Hippocampal formation (tissue), 2 donors: ENCODE data around the gene MARCHF10.

ENCODE experiments used
- DNase-seq, 2 donors: peaks; one replicate each; lab custom pipeline; 2025; lab: John Stamatoyannopoulos, UW

Gene MARCHF10

DNA sequence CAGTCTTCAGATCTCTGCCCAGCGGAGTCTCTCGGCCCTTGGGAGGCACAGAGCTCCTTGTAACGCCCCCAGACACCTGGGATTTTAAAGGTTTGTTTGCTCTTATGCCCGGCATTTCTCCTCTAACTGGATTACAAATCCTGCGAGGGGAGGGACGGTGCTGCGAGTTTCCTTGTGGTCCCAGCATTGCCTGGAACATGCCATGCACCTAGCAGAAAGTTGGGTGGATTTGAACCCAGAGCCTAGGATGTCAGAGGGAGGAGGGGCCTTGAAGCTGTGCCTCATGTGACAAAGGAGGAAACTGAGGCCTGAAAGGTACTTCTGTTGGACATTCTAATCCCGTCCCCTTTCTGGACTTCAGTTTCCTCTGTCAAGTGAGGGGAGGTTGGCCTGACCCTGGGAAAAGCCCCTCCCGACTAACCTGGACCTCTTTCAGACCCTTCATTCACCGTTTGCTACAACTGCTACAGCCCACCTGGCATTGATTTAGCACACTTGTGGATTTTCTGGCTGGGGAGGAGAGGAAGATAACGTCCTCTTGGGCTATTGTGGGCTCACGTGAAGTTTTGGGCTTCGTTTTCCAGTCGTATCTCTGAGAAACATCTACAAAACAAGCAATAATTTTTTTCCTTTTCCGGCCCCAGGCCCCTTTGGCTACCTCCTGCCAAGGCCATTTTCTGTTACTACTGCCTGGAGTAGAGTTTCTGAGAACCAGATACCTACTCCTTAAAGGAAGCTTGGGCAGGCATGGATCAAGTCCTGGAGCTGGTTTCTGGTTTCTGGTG lies 149.8 kb downstream of the MARCHF10 start:
- DNase-seq: no peak

DNA sequence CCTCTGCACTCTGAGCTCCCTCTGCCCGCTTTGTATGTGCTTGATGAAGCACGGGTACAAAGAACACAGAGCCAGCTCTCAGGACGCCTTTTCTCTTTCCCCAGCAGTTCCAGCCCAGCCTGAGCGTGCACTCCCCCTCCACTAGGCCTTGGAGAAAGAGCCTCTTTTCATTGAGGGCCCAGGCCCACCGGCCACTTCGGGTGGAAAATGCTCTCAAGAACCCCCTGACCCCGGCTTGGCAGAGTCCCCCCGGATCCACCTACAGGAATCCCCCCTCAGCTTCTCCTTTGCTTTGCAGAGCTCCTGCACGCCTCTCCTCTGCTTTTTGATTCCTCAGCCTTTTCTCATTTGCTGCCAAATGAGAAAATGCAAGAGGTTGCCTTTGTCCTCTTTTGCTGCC lies 150.4 kb downstream of the MARCHF10 start:
- no peak for DNase-seq

- DNase-seq: no peak
These were observed 150.9 kb downstream of the MARCHF10 start for GRCh38 chr17:62657145-62657665.

GRCh38 chr17:62656446-62656845 lies 151.7 kb downstream of the MARCHF10 start:
- DNase-seq: no peak

GRCh38 chr17:62655656-62656055 lies 152.5 kb downstream of the MARCHF10 start:
- DNase-seq: no peak

DNA sequence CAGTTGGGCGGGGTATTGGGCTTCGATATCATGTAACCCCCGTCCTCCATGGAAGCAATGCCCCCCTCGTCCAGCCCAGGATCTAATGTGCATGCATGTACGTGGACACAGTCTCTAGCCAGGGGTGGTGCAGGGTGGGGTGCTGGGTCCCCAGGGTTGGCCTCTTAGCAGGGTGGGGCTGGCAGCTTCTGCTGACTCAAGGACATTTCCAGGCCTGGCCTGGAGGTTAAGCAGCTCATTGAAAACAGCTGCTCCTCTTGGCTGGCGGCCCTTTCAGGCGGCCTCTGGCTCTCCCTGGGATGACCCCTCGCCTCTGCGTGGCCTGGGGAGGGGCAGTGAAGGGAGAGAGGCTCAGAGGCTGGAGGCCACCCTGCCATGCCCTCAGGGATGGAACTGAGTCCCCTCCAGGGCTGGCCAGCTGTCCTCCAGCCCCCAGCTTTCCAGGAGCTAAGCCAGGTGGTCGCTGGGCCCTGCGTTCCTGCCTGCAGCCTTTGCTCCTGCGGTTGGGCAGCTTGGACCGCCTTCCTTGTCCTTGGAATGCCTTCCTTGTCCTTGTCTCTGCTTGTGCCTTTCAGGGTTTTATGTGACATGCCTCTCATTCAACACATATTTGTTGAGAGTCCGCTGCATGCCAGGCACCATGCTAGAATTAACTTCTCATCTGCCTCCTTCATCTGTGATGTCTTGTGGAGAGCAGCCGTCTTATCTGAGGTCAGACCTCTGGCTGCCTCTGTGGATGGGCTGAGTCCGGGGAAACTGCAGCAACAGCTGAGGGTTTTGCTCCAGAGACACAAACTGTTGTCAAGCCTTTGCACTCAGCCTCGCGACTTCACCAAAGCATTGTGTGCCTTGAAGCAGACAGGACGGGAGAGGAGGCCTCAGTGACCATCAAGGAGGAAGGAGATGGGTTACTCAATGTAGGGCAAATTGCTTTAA lies 154.0 kb downstream of the MARCHF10 start:
- no peak for DNase-seq

- peak; percentile 24 to 49 for DNase-seq
These were observed 154.9 kb downstream of the MARCHF10 start for GRCh38 chr17:62653002-62653825.

DNA sequence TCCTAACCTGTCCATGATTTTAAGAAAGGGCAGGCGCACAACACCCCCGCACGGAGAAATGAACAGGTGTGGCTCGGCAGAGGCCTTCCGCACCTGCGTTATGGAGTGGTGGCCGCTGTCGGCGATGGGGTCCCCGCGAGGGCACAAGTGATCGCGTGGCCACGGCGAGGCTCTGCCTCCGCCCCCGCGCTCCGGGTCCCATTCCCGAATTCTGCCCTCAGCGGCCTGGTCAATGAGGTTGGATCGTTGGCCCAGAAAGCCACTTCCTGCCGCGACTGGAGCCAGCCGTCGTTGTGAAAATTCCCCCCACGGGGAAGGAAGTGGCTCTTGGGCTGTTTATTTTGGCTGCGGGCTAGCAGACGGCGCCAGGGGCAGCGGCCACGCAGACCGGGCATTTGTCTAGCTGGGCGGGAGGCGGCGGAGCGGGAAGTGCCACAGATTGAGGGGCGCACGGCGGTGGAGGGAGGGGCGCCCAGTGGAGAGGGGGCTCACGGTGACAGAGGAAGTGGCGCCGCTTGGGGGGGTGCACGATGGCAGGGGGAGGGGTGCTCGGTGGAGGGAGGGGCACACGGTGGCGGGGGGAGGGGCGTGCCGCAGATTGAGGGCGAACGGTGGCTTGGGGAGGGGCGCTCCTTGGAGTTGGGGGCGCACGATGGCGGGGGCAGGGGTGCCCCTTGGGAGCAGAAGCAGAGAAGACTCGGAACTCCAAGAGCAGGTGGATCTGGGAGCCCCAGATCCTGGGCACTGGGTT lies 155.7 kb downstream of the MARCHF10 start:
- DNase-seq: peak in 1 of 2 donors; percentile 38
